Glutamatergic neuron (in vitro differentiated cells): ENCODE measurements around the gene MINK1. TPM values are rescaled to one million over a fixed set of nuclear protein-coding genes. Genes with fewer than 3 reads are reported as not detected.

Experiments used
- DNase-seq: peaks from one replicate; pipeline ENCODE4 v3.0.0; 2022
- H3K27ac Mint-ChIP-seq: one replicate; pipeline ENCODE4 v1.8.0; 2020; ENCODE audit warnings: mild to moderate bottlenecking, mixed read lengths, inconsistent platforms; ENCODE audit not compliant: unreplicated experiment
- H3K27me3 Mint-ChIP-seq: one replicate; pipeline ENCODE4 v1.8.0; 2020; ENCODE audit warnings: mild to moderate bottlenecking, moderate library complexity, mixed read lengths, inconsistent platforms; ENCODE audit not compliant: unreplicated experiment
- H3K36me3 Mint-ChIP-seq: one replicate; pipeline ENCODE4 v1.8.0; 2020; ENCODE audit warnings: mild to moderate bottlenecking, mixed read lengths, inconsistent platforms; ENCODE audit not compliant: unreplicated experiment
- H3K4me1 Mint-ChIP-seq: one replicate; pipeline ENCODE4 v1.8.0; 2020; ENCODE audit warnings: mild to moderate bottlenecking, low read depth, mixed read lengths, inconsistent platforms; ENCODE audit not compliant: unreplicated experiment
- H3K4me3 Mint-ChIP-seq: one replicate; pipeline ENCODE4 v1.8.0; 2020; ENCODE audit warnings: mild to moderate bottlenecking, mixed read lengths, inconsistent platforms; ENCODE audit not compliant: unreplicated experiment
- H3K9me3 Mint-ChIP-seq: one replicate; pipeline ENCODE4 v1.8.0; 2020; ENCODE audit warnings: mild to moderate bottlenecking, moderate library complexity, mixed read lengths, inconsistent platforms; ENCODE audit not compliant: unreplicated experiment
- total RNA-seq: library from RNA; stranded (reverse); fragmentation: NEBNext Ultra II Directional; extraction: Animal tissue kit (Norgen Biotek cat#: 25700); gene quantifications from one replicate; pipeline ENCODE4 v1.2.1, GENCODE V29; 2021; ENCODE audit not compliant: unreplicated experiment
- TF ChIP-seq, protein P1 (sequence below): fragments of 200-600 bp; sonication (generic); IDR thresholded peaks from one replicate; pipeline ENCODE4 v1.5.0; 2021; ENCODE audit not compliant: partially characterized antibody, unreplicated experiment

MINK1 gene
- total RNA-seq, 1 donor from 2014 or later: 130 TPM

DNA sequence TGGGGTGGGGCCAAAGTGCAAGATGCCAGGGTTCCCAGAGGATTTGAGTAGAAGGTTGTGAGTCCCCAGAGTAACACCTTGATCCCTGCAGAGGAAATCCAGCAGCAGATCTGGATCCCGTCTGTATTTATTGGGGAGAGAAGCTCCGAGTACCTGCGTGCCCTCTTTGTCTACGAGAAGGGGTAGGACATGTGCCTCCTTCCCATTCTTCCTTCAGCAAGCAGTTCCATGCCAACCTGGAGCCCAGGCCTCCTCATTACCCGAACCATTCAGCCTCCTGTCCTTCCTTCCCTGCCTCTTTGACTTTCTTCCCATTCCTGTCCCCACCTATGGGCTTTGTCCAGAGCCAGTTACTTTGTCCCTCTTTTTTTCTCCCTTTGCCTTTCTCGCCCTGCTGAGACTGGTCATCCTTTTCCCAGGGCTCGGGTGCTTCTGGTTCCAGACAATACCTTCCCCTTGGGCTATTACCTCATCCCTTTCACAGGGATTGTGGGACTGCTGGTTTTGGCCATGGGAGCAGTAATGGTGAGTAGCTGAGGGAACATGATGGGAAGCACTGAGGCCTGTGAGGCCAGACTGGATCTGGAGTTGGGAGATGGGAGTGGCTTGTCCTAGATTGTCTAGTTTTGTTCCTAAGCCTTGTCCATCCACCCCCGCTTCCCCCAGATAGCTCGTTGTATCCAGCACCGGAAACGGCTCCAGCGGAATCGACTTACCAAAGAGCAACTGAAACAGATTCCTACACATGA lies 109.8 kb downstream of the MINK1 start:
- Mint-ChIP-seq H3K9me3 (peaks cover 10% of the 10 kb centered on the region), H3K4me3 (no peak overlapping the region), H3K4me1 (peaks cover 27% of the 10 kb centered on the region), H3K36me3 (peaks cover 5% of the 10 kb centered on the region), H3K27ac (peak overlapping the region; percentile 43), H3K27me3 (peaks cover 16% of the 10 kb centered on the region)
- no peak for DNase-seq
- TF ChIP-seq, protein P1, sequence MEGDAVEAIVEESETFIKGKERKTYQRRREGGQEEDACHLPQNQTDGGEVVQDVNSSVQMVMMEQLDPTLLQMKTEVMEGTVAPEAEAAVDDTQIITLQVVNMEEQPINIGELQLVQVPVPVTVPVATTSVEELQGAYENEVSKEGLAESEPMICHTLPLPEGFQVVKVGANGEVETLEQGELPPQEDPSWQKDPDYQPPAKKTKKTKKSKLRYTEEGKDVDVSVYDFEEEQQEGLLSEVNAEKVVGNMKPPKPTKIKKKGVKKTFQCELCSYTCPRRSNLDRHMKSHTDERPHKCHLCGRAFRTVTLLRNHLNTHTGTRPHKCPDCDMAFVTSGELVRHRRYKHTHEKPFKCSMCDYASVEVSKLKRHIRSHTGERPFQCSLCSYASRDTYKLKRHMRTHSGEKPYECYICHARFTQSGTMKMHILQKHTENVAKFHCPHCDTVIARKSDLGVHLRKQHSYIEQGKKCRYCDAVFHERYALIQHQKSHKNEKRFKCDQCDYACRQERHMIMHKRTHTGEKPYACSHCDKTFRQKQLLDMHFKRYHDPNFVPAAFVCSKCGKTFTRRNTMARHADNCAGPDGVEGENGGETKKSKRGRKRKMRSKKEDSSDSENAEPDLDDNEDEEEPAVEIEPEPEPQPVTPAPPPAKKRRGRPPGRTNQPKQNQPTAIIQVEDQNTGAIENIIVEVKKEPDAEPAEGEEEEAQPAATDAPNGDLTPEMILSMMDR: no peak

DNA sequence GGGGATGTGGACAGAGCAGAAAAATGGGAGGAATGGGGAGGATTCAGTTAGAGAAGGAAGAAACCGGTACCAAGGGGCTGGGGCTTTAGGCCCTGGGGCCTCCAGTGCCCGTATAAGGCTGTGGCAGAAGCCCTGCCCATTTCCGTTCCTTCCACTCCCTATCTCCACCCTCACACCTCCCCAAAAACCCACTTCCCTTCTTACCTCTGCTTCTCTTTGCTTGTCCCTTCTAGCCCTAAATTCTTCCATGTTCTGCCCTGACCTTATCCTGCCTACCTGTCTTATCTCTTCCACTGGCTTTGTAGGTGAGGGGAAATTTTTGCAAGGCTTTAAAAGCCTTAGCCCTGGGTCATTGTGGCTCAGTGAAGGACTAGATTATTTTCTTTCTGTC lies 111.0 kb downstream of the MINK1 start:
- H3K9me3 Mint-ChIP-seq: peaks cover 12% of the 10 kb centered on the region
- TF ChIP-seq, protein P1: no peak
- no peak for DNase-seq
- H3K36me3 Mint-ChIP-seq: peaks cover 5% of the 10 kb centered on the region
- H3K27ac Mint-ChIP-seq: peak overlapping the region; percentile 52
- peaks cover 16% of the 10 kb centered on the region for H3K27me3 Mint-ChIP-seq
- H3K4me3 Mint-ChIP-seq: no peak overlapping the region
- peaks cover 20% of the 10 kb centered on the region for H3K4me1 Mint-ChIP-seq

DNA sequence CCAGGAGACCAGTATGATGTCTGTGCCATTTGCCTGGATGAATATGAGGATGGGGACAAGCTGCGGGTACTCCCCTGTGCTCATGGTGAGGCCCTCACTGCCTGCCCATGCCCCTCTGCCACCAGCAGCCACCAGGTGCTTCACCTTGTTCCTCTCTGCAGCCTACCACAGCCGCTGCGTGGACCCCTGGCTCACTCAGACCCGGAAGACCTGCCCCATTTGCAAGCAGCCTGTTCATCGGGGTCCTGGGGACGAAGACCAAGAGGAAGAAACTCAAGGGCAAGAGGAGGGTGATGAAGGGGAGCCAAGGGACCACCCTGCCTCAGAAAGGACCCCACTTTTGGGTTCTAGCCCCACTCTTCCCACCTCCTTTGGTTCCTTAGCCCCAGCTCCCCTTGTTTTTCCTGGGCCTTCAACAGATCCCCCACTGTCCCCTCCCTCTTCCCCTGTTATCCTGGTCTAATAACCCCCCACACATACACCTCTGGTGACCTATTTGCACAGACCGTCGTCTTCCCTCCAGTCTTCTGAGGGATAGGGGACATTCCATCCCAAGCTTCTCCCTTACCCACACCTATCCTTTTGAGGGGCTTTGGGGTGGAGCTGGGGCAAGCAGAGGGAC lies 111.5 kb downstream of the MINK1 start:
- no peak overlapping the region for H3K4me3 Mint-ChIP-seq
- H3K9me3 Mint-ChIP-seq: peaks cover 10% of the 10 kb centered on the region
- TF ChIP-seq, protein P1: no peak
- DNase-seq: no peak
- H3K4me1 Mint-ChIP-seq: peaks cover 20% of the 10 kb centered on the region
- peaks cover 14% of the 10 kb centered on the region for H3K27me3 Mint-ChIP-seq
- no peak overlapping the region for H3K27ac Mint-ChIP-seq
- peaks cover 5% of the 10 kb centered on the region for H3K36me3 Mint-ChIP-seq

DNA sequence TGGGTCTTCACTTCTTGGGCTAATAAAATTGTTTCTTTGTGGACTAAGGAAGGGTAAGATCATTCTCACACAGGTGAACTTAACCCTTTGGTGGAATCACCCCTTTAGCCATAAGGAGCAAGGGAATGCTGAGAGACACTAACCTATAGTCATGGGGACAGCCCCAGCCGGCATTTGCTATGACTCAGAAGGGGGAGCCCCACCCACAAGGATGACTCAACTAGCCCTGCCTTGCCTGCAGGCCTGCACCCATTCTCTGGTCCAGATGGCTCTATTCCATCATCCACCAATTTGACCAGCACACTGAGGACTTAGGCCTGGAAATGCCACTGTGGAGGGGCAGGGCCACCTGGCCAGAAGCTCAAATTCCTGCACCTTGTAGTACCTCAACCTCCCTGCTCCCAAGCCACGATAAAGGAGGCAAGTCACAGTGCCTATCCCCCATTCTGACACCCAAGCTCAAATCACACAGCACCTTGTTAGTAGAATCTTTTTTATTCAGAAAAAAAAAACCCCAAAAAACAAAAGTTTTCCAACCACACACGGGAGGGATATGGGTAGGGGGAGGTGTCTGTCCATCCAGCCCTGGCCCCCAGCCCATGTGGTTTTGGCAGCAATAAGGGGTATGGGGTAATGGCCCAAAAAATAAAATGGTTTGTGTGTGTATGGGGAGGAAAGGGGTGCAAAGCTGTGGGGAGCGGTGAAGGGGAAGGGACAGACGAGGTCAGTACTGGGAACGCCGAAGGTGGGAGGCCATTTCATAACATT lies 112.2 kb downstream of the MINK1 start:
- Mint-ChIP-seq H3K27me3 (peaks cover 10% of the 10 kb centered on the region), H3K4me1 (peaks cover 20% of the 10 kb centered on the region), H3K27ac (peak overlapping the region; percentile 64), H3K9me3 (peaks cover 6% of the 10 kb centered on the region), H3K4me3 (peak overlapping the region; percentile 76), H3K36me3 (peaks cover 5% of the 10 kb centered on the region)
- TF ChIP-seq, protein P1: no peak
- no peak for DNase-seq
